ENCODE data around the gene CDCA3. TPM values are rescaled to one million over a fixed set of nuclear protein-coding genes. Genes with fewer than 3 reads are reported as not detected.

Gene CDCA3
- total and polyA plus RNA-seq, 2 of the 4 experiments (the other 2 are of a cell fraction) = 23.5 to 61.0 TPM

DNA sequence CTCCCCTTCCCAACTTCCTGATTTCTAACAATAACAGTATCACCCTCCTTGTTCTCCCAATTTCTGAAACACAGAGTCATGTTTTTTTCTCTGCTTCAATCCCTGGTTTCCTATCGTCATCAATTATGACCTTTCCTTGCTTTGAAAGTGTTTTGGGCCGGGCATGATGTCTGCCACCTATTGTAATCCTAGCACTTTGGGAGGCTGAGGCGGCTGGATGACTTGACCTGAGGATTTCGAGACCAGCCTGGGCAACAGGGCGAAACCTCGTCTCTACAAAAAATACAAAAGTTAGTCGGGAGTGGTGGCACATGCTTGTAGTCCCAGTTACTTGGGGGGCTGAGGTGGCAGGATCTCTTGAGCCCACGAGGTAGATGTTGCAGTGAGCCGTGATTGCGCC is 42.0 kb downstream of the CDCA3 start:
- no peak overlapping the region for H2AFZ ChIP-seq (replicated peaks; ENCODE audit: low read length, poor library complexity)
- no peak overlapping the region for H2BK15ac ChIP-seq (ENCODE audit: low read depth, low read length)
- ChIA-PET POLR2A (ENCODE audit: unreplicated experiment) (interaction anchor here (0.6 kb wide), 1 partner anchor 187 kb away, joined by 7 read pairs; no protein-coding TSS in a partner anchor), CTCF (interaction anchor here (0.7 kb wide), 1 partner anchor 104 kb away, joined by 4 read pairs; no protein-coding TSS in a partner anchor)
- no peak overlapping the region for H2AK5ac ChIP-seq (ENCODE audit: low read depth, low read length)
- no peak overlapping the region for H3K27ac ChIP-seq (ENCODE audit: insufficient read depth, low read length)
- H2AK9ac ChIP-seq (replicated peaks; ENCODE audit: low read depth, low read length, poor library complexity) = no peak overlapping the region
- H2BK120ac ChIP-seq (ENCODE audit: low read depth, low read length) = no peak overlapping the region
- TF ChIP-seq, protein P1, sequence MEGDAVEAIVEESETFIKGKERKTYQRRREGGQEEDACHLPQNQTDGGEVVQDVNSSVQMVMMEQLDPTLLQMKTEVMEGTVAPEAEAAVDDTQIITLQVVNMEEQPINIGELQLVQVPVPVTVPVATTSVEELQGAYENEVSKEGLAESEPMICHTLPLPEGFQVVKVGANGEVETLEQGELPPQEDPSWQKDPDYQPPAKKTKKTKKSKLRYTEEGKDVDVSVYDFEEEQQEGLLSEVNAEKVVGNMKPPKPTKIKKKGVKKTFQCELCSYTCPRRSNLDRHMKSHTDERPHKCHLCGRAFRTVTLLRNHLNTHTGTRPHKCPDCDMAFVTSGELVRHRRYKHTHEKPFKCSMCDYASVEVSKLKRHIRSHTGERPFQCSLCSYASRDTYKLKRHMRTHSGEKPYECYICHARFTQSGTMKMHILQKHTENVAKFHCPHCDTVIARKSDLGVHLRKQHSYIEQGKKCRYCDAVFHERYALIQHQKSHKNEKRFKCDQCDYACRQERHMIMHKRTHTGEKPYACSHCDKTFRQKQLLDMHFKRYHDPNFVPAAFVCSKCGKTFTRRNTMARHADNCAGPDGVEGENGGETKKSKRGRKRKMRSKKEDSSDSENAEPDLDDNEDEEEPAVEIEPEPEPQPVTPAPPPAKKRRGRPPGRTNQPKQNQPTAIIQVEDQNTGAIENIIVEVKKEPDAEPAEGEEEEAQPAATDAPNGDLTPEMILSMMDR (conservative IDR thresholded peaks at IDR 0.05; ENCODE audit: low read depth, low read length) = no peak
- TF ChIP-seq RFX5 (IDR thresholded peaks at IDR 0.05; ENCODE audit: low read depth, low read length) = no peak
- no peak for TF ChIP-seq CEBPB (IDR thresholded peaks at IDR 0.05; ENCODE audit: low read depth, low read length)
- no peak for TF ChIP-seq BHLHE40 (IDR thresholded peaks at IDR 0.05; ENCODE audit: low read depth, low read length)
- no peak for TF ChIP-seq RAD21 (IDR thresholded peaks at IDR 0.05; ENCODE audit: low read length)
- TF ChIP-seq NFE2L2 (IDR thresholded peaks at IDR 0.05; ENCODE audit: low read depth, low read length) = no peak
- H3K9me1 ChIP-seq (ENCODE audit: insufficient read depth, low read length) = no peaks in the 10 kb centered on the region
- no peak overlapping the region for H3K9ac ChIP-seq (ENCODE audit: low read depth, low read length)
- H3K27me3 ChIP-seq (ENCODE audit: control insufficient read depth, insufficient read depth, low read length) = no peaks in the 10 kb centered on the region
- dilution Hi-C loops (cut with HindIII; ENCODE audit: low sequenced_read_pairs, unreplicated experiment) = no loop called here
- H2BK20ac ChIP-seq (ENCODE audit: low read depth, low read length) = no peak overlapping the region
- no peaks in the 10 kb centered on the region for H3K4me1 ChIP-seq (ENCODE audit: control insufficient read depth, insufficient read depth, low read length)
- 42% methylated on average over 2 of the region's 10 CpGs; no CpG with 5 or more reads in 1 of the 2 experiments for WGBS, 2 experiments (ENCODE audit: extremely low coverage in 2 of 2, insufficient read length in 1 of 2)
- H3K56ac ChIP-seq (ENCODE audit: extremely low read depth, insufficient read depth, low read length) = no peak overlapping the region
- no peak overlapping the region for H3K4me2 ChIP-seq (ENCODE audit: low read depth, low read length)
- no peak overlapping the region for H4K91ac ChIP-seq (ENCODE audit: insufficient read depth, low read depth, low read length)
- ATAC-seq (ENCODE audit: low read depth) (no peak), DNase-seq (no peak)
- no peak overlapping the region for H3K14ac ChIP-seq (replicated peaks; ENCODE audit: low read depth, low read length)
- in situ Hi-C loops (cut with MboI; ENCODE audit: low sequenced_read_pairs) = no loop called here
- H4K8ac ChIP-seq (ENCODE audit: low read depth in 2 of 2, low read length in 2 of 2) = no peak overlapping the region
- no peaks in the 10 kb centered on the region for H3K36me3 ChIP-seq (ENCODE audit: control insufficient read depth, insufficient read depth, low read length)
- H3K4ac ChIP-seq (ENCODE audit: low read depth, low read length) = no peak overlapping the region
- H4K20me1 ChIP-seq (ENCODE audit: insufficient read depth, low read length) = no peaks in the 10 kb centered on the region
- H3K79me1 ChIP-seq (ENCODE audit: low read depth in 1 of 2, low read length in 2 of 2) = no peaks in the 10 kb centered on the region
- no peaks in the 10 kb centered on the region for H3K9me3 ChIP-seq (ENCODE audit: control insufficient read depth, insufficient read depth, low read length)
- H2BK5ac ChIP-seq (ENCODE audit: low read depth, low read length, poor library complexity, severe bottlenecking) = no peak overlapping the region
- BruUV-seq (replicated peaks) = no TSS peak
- no peak overlapping the region for H3K18ac ChIP-seq (ENCODE audit: low read depth, low read length)
- H3K4me3 ChIP-seq (ENCODE audit: insufficient read depth, low read depth, low read length) = no peak overlapping the region
- no peak overlapping the region for H4K5ac ChIP-seq (ENCODE audit: low read depth, low read length)
- H3K23ac ChIP-seq (ENCODE audit: low read depth, low read length) = 0 out of 2 replicates have a peak overlapping the region, but pooled peaks have one; percentile 27
- intact Hi-C loops (cut with micrococcal nuclease) = no loop called here
